Measurements from ENCODE around the gene ATOX1.
A peak's percentile ranks its signal among the peaks of the same experiment; 100 is the strongest.
"Not testable (repeated sequence)": the region's sequence is repeated elsewhere in the genome, so short reads cannot be mapped to it uniquely, and the experiment has no call there.

The ATOX1 gene

DNA sequence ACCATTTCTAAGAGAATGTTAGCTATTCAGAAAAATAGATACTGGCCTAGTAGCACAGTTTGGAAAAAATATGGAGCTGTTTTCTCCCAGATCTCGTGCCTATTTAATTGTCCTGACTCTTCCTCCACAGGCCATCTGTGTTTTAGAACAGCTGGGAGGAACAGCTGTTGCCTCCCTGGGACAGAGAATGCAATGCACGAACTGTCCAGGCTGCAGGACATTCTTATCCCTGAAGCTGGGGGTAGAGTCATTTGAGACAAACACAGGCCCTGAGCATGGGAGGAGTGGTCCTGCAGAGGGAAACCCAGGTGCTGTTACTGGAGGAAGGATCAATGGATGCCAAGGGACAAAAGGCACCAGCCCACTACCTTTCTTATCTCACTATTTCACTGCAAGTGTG, 50.9 kb downstream of the ATOX1 start:
- Histone ChIP-seq H3K4me3 (ENCODE audit: low read depth in 1 of 2, low read length in 2 of 2) (no peak overlapping the region), H3K9me3 (ENCODE audit: control insufficient read depth in 1 of 2, low read length in 2 of 2) (no peaks in the 10 kb centered on the region), H3K36me3 (ENCODE audit: control insufficient read depth in 1 of 2, insufficient read depth in 2 of 2, low read length in 2 of 2) (no peaks in the 10 kb centered on the region), H3K27ac (ENCODE audit: low read length) (no peak overlapping the region), H3K4me1 (ENCODE audit: control insufficient read depth in 1 of 2, insufficient read depth in 2 of 2, low read length in 2 of 2) (no peaks in the 10 kb centered on the region), H3K27me3 (ENCODE audit: low read depth, low read length) (no peaks in the 10 kb centered on the region)

DNA sequence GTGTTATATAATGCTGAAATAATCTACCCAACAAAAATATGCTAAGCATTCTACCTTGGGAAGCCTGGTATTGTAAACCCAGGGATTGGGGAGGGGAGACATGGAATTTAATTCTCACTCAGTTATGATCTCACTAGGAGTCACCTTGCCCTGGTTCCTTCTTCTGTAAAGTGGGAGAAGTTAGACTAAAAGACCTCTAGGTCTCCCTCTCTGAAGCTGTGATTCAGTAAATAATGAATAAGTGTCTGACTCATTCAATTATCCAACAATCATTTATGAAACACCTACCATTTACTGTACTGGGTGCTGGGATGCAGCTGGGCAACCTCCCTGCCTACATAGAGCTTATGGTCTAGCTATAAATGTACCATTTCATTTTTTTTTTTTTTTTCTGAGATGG, 51.5 kb downstream of the ATOX1 start:
- H3K4me1 ChIP-seq (ENCODE audit: control insufficient read depth in 1 of 2, insufficient read depth in 2 of 2, low read length in 2 of 2), result no peaks in the 10 kb centered on the region
- H3K27ac ChIP-seq (ENCODE audit: low read length), result no peak overlapping the region
- no peaks in the 10 kb centered on the region for H3K9me3 ChIP-seq (ENCODE audit: control insufficient read depth in 1 of 2, low read length in 2 of 2)
- no peaks in the 10 kb centered on the region for H3K27me3 ChIP-seq (ENCODE audit: low read depth, low read length)
- no peak overlapping the region for H3K4me3 ChIP-seq (ENCODE audit: low read depth in 1 of 2, low read length in 2 of 2)
- H3K36me3 ChIP-seq (ENCODE audit: control insufficient read depth in 1 of 2, insufficient read depth in 2 of 2, low read length in 2 of 2), result no peaks in the 10 kb centered on the region

DNA sequence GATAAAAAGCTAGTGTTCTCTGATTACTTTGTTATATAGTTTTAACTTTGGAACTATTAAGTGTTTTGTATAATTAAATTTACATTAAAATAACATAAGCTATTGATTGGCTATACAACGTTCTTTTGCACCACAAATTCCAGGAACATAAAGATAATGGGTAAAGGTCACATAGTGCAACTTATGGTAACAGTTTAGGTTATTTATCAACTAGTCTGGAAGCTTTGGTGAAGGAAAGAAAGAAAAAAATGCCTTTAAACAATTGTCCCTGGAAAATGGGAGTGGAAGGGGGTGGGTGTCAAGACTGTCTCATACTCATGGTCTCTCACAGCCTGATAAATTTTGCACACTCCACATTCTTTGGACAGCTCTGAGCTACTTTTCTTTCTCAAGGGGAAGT, 54.7 kb downstream of the ATOX1 start:
- Histone ChIP-seq H3K27ac (ENCODE audit: low read length) (no peak overlapping the region), H3K4me1 (ENCODE audit: control insufficient read depth in 1 of 2, insufficient read depth in 2 of 2, low read length in 2 of 2) (no peaks in the 10 kb centered on the region), H3K36me3 (ENCODE audit: control insufficient read depth in 1 of 2, insufficient read depth in 2 of 2, low read length in 2 of 2) (peaks cover 0 to 4% of the 10 kb centered on the region in 2 donors), H3K4me3 (ENCODE audit: low read depth in 1 of 2, low read length in 2 of 2) (no peak overlapping the region), H3K9me3 (ENCODE audit: control insufficient read depth in 1 of 2, low read length in 2 of 2) (no peaks in the 10 kb centered on the region), H3K27me3 (ENCODE audit: low read depth, low read length) (no peaks in the 10 kb centered on the region)

DNA sequence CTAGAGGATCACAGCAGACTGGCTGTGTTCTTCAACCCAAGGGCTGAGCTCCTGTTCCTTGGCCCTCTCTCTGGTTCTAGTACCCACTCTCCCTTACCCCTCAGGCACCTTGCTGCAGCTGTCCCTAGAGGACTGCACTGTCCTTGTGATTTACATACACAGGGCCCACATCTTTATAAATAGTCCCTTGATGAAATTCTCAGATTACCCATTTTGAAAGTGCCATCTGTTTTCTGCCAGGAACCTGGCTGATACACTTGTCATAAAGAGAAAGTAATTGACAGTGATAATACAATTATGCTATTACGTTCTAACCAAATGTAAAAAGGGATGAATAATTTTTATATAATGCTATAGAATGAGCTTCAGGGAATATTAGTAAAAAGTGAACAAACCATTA, 55.2 kb downstream of the ATOX1 start:
- Histone ChIP-seq H3K9me3 (ENCODE audit: control insufficient read depth in 1 of 2, low read length in 2 of 2) (no peaks in the 10 kb centered on the region), H3K36me3 (ENCODE audit: control insufficient read depth in 1 of 2, insufficient read depth in 2 of 2, low read length in 2 of 2) (peaks cover 0 to 4% of the 10 kb centered on the region in 2 donors), H3K4me3 (ENCODE audit: low read depth in 1 of 2, low read length in 2 of 2) (no peak overlapping the region), H3K27ac (ENCODE audit: low read length) (no peak overlapping the region), H3K4me1 (ENCODE audit: control insufficient read depth in 1 of 2, insufficient read depth in 2 of 2, low read length in 2 of 2) (no peaks in the 10 kb centered on the region), H3K27me3 (ENCODE audit: low read depth, low read length) (no peaks in the 10 kb centered on the region)

DNA sequence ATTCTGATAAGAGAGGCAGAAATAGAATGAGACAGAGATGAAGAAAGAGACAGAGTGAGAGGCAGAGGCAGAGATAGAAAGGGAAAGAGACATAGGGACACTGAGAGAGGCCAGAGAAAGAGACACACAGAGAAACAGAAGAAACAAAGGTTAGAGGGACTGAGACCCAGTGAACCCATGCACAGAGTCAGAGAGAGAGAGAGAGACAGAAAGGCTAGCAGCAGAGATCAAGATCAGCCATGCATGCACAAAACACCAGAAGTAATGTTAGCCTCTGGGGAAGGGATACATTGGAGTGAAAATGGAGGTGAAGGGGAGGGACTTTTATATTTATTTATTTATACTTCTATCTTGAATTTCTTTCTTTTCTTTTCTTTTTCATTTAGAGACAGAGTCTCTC, 57.6 kb downstream of the ATOX1 start:
- peaks cover 0 to 4% of the 10 kb centered on the region in 2 donors for H3K36me3 ChIP-seq (ENCODE audit: control insufficient read depth in 1 of 2, insufficient read depth in 2 of 2, low read length in 2 of 2)
- no peaks in the 10 kb centered on the region for H3K4me1 ChIP-seq (ENCODE audit: control insufficient read depth in 1 of 2, insufficient read depth in 2 of 2, low read length in 2 of 2)
- no peak overlapping the region for H3K27ac ChIP-seq (ENCODE audit: low read length)
- no peak overlapping the region for H3K4me3 ChIP-seq (ENCODE audit: low read depth in 1 of 2, low read length in 2 of 2)
- H3K27me3 ChIP-seq (ENCODE audit: low read depth, low read length), result no peaks in the 10 kb centered on the region
- no peaks in the 10 kb centered on the region for H3K9me3 ChIP-seq (ENCODE audit: control insufficient read depth in 1 of 2, low read length in 2 of 2)

DNA sequence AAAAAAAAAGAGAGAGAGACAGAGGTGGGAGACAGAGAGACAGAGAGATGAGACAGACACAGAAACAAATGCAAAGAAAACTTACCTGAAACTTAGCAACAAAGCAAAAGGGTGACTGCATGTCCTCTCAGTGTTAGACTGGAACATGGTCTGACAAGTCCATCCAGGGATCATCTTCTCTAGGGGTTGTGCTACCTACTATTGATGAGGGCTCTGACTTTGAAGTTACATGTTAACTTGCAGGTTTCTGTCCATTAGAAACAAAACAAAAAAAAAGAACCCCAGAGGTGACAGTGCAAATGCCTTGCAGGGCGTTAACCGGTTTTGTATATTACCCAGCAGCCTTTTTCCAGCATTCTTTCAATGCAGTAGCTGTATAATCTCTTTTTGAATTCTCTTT, 58.1 kb downstream of the ATOX1 start:
- Histone ChIP-seq H3K4me1 (ENCODE audit: control insufficient read depth in 1 of 2, insufficient read depth in 2 of 2, low read length in 2 of 2) (no peaks in the 10 kb centered on the region), H3K36me3 (ENCODE audit: control insufficient read depth in 1 of 2, insufficient read depth in 2 of 2, low read length in 2 of 2) (peaks cover 0 to 4% of the 10 kb centered on the region in 2 donors), H3K9me3 (ENCODE audit: control insufficient read depth in 1 of 2, low read length in 2 of 2) (no peaks in the 10 kb centered on the region), H3K27me3 (ENCODE audit: low read depth, low read length) (no peaks in the 10 kb centered on the region), H3K27ac (ENCODE audit: low read length) (no peak overlapping the region), H3K4me3 (ENCODE audit: low read depth in 1 of 2, low read length in 2 of 2) (no peak overlapping the region)

DNA sequence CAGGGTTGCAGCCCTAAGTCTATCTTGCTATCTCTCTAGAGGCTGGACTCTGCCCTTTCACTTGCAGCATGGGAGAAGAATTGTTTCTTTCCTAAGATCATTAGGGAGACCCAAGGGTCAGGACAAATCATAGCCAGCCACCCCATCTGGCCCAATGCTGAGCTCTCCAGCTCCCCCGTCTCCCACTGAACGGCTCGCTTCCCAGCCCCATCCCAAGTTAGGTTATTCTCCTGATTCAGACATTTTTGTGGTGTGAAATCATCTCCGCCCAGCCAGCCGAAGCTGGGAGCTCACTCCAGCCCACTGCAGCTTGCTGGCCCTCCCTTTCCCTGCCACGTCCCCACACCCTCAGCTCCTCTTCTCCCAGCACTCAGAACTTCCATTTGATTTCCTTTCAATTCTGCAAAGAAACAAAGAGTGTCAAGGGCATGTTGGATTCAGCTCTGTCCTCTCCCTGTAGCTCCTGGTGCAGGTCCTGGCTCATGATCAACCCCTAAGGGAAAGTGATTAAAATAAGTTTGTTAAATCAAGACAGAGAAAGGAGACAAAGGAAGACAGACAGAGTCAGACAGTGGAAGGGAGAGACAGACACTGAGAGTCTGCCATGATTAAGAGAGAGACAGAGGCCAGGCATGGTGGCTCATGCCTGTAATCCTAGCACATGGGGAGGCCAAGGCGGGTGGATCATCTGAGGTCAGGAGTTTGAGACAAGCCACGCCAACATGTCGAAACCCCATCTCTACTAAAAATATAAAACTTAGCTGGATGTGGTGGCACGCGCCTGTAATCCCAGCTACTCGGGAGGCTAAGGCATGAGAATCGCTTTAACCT, 59.1 kb downstream of the ATOX1 start:
- H3K36me3 ChIP-seq (ENCODE audit: control insufficient read depth in 1 of 2, insufficient read depth in 2 of 2, low read length in 2 of 2), result peaks cover 0 to 4% of the 10 kb centered on the region in 2 donors
- peak overlapping the region; percentile 88 for H3K27ac ChIP-seq (ENCODE audit: low read length)
- no peaks in the 10 kb centered on the region for H3K27me3 ChIP-seq (ENCODE audit: low read depth, low read length)
- no peaks in the 10 kb centered on the region for H3K4me1 ChIP-seq (ENCODE audit: control insufficient read depth in 1 of 2, insufficient read depth in 2 of 2, low read length in 2 of 2)
- H3K9me3 ChIP-seq (ENCODE audit: control insufficient read depth in 1 of 2, low read length in 2 of 2), result no peaks in the 10 kb centered on the region
- H3K4me3 ChIP-seq (ENCODE audit: low read depth in 1 of 2, low read length in 2 of 2), result no peak overlapping the region

DNA sequence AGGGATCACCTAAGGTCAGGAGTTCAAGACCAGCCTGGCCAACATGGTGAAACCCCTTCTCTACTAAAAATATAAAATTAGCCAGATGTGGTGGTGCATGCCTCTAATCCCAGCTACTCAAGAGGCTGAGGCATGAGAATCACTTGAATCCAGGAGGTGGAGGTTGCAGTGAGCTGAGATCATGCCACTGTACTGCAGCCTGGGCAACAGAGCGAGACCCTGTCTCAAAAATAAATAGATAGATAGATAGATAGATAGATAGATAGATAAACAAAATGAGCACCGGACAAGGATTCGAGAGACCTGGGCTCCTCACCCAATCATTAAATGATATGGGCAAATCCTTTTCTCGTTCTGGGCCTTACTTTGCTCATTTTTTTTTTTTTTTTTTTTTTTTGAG, 60.4 kb downstream of the ATOX1 start:
- H3K27me3 ChIP-seq (ENCODE audit: low read depth, low read length); H3K27ac ChIP-seq (ENCODE audit: low read length); H3K9me3 ChIP-seq (ENCODE audit: control insufficient read depth in 1 of 2, low read length in 2 of 2); H3K4me1 ChIP-seq (ENCODE audit: control insufficient read depth in 1 of 2, insufficient read depth in 2 of 2, low read length in 2 of 2); H3K36me3 ChIP-seq (ENCODE audit: control insufficient read depth in 1 of 2, insufficient read depth in 2 of 2, low read length in 2 of 2); H3K4me3 ChIP-seq (ENCODE audit: low read depth in 1 of 2, low read length in 2 of 2): not testable (repeated sequence)

DNA sequence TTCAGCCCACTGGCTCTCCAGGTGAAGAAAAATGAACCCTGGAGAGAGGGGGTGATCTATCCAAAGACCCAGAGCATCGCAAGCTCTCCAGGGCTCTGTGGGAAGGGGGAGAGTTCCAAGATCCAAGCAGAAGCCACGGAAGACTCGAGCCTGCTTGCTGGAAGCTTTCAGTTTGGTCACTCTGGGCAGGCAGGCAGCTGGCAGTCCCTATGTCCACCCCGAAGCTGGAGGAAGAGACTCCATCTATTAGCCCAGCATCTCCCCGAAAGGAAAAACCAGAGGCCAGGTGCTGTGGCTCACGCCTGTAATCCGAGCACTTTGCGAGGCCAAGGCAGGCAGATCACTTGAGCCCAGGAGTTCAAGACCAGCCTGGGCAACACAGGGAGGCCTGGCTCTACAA, 61.0 kb downstream of the ATOX1 start:
- H3K27ac ChIP-seq (ENCODE audit: low read length), result no peak overlapping the region
- no peaks in the 10 kb centered on the region for H3K4me1 ChIP-seq (ENCODE audit: control insufficient read depth in 1 of 2, insufficient read depth in 2 of 2, low read length in 2 of 2)

DNA sequence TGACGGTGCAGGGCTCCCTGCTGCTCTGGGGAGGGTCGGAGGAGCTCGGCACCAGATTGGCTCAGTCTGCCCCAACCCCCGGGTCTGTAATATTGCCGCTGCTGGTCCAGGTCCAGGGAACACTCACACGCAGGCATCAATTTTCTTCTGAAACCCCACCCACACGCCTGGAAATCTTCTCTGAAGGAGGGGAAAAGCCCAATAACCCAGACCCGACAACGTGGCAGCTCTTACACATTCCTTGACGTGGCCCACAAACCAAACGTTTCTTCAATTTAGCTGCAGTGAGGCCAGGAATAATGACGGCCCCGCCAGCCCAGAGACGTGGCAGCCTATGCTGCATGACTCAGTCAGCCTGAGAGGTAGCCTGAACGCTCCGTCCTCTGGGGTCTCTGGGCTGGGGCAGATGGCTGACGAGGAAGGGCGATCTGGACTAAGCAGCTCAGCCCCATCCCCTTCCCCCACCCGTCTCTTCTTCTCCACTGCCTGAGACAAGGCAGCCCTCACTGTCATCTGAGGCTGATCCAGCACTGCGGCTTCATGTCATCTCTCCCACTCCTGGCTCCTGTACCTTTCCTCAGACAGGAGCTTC, 61.9 kb downstream of the ATOX1 start:
- Histone ChIP-seq H3K4me1 (ENCODE audit: control insufficient read depth in 1 of 2, insufficient read depth in 2 of 2, low read length in 2 of 2) (no peaks in the 10 kb centered on the region), H3K36me3 (ENCODE audit: control insufficient read depth in 1 of 2, insufficient read depth in 2 of 2, low read length in 2 of 2) (peaks cover 0 to 4% of the 10 kb centered on the region in 2 donors), H3K4me3 (ENCODE audit: low read depth in 1 of 2, low read length in 2 of 2) (no peak overlapping the region), H3K27me3 (ENCODE audit: low read depth, low read length) (no peaks in the 10 kb centered on the region), H3K9me3 (ENCODE audit: control insufficient read depth in 1 of 2, low read length in 2 of 2) (no peaks in the 10 kb centered on the region), H3K27ac (ENCODE audit: low read length) (peak overlapping the region; percentile 78)

More for the DNA sequence above, 61.0 kb downstream of the ATOX1 start:
- H3K9me3 ChIP-seq (ENCODE audit: control insufficient read depth in 1 of 2, low read length in 2 of 2), result no peaks in the 10 kb centered on the region
- H3K4me3 ChIP-seq (ENCODE audit: low read depth in 1 of 2, low read length in 2 of 2), result no peak overlapping the region
- H3K36me3 ChIP-seq (ENCODE audit: control insufficient read depth in 1 of 2, insufficient read depth in 2 of 2, low read length in 2 of 2), result peaks cover 0 to 4% of the 10 kb centered on the region in 2 donors
- no peaks in the 10 kb centered on the region for H3K27me3 ChIP-seq (ENCODE audit: low read depth, low read length)

DNA sequence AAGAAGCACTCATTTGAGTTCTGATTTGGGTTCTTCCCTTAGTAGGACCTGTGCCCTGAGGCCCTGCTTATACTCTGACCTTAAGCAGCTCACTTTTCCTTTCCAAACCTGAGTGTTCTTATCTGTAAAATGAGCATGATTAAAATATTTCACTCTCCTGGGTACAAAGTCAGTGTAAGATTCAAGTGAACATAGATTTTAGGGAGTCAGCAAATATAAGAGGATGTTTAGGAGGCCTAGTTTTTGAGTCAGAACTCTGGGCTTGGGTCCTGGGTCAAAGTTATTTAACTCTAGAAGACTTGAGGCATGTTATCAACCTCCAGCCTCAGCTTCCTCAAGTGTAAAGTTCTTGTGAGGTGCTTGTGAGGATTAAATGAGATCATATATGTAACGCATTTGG, 63.0 kb downstream of the ATOX1 start:
- H3K4me3 ChIP-seq (ENCODE audit: low read depth in 1 of 2, low read length in 2 of 2), result no peak overlapping the region
- no peaks in the 10 kb centered on the region for H3K27me3 ChIP-seq (ENCODE audit: low read depth, low read length)
- no peaks in the 10 kb centered on the region for H3K4me1 ChIP-seq (ENCODE audit: control insufficient read depth in 1 of 2, insufficient read depth in 2 of 2, low read length in 2 of 2)
- peak overlapping the region; percentile 78 for H3K27ac ChIP-seq (ENCODE audit: low read length)
- peaks cover 0 to 4% of the 10 kb centered on the region in 2 donors for H3K36me3 ChIP-seq (ENCODE audit: control insufficient read depth in 1 of 2, insufficient read depth in 2 of 2, low read length in 2 of 2)
- H3K9me3 ChIP-seq (ENCODE audit: control insufficient read depth in 1 of 2, low read length in 2 of 2), result no peaks in the 10 kb centered on the region
